Measurements from ENCODE around the gene TDP1. TPM values are rescaled to one million over a fixed set of nuclear protein-coding genes. Genes with fewer than 3 reads are reported as not detected.

TDP1 gene
- total and polyA plus RNA-seq, 2 of the 13 experiments (the other 11 are each of a cell fraction or from before 2014, with no cell fraction given) = 16.4 to 31.2 TPM

DNA sequence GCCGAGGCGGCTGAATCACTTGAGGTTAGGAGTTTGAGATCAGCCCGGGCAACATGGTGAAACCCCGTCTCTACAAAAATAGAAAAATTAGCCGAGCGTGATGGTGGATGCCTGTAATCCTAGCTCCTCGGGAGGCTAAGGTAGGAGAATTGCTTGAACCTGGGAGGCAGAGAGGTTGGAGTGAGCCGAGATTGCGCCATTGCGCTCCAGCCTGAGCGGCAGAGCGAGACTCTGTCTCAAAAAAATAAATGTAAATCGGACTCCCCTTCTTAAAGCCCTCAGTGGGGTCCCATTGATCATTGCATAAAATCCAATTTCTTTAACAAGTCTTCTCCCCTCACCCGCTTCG is 908 bp downstream of the TDP1 start (continued):
- TF ChIP-seq, protein P1, sequence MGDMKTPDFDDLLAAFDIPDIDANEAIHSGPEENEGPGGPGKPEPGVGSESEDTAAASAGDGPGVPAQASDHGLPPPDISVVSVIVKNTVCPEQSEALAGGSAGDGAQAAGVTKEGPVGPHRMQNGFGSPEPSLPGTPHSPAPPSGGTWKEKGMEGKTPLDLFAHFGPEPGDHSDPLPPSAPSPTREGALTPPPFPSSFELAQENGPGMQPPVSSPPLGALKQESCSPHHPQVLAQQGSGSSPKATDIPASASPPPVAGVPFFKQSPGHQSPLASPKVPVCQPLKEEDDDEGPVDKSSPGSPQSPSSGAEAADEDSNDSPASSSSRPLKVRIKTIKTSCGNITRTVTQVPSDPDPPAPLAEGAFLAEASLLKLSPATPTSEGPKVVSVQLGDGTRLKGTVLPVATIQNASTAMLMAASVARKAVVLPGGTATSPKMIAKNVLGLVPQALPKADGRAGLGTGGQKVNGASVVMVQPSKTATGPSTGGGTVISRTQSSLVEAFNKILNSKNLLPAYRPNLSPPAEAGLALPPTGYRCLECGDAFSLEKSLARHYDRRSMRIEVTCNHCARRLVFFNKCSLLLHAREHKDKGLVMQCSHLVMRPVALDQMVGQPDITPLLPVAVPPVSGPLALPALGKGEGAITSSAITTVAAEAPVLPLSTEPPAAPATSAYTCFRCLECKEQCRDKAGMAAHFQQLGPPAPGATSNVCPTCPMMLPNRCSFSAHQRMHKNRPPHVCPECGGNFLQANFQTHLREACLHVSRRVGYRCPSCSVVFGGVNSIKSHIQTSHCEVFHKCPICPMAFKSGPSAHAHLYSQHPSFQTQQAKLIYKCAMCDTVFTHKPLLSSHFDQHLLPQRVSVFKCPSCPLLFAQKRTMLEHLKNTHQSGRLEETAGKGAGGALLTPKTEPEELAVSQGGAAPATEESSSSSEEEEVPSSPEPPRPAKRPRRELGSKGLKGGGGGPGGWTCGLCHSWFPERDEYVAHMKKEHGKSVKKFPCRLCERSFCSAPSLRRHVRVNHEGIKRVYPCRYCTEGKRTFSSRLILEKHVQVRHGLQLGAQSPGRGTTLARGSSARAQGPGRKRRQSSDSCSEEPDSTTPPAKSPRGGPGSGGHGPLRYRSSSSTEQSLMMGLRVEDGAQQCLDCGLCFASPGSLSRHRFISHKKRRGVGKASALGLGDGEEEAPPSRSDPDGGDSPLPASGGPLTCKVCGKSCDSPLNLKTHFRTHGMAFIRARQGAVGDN (CRISPR knock-in tag; IDR thresholded peaks at IDR 0.05) = no peak
- no peak for TF ChIP-seq MAFK (conservative IDR thresholded peaks at IDR 0.05 in 1 of 2, IDR thresholded peaks at IDR 0.05 in 1 of 2; ENCODE audit: low read length in 2 of 2)
- TF ChIP-seq ZKSCAN5 (CRISPR knock-in tag; IDR thresholded peaks at IDR 0.05) = 0 out of 2 replicates have a peak, but pooled peaks have one; percentile 7
- 0 out of 2 replicates have a peak, but pooled peaks have one; percentile 6 for TF ChIP-seq ZNF350 (CRISPR knock-in tag; IDR thresholded peaks at IDR 0.05; ENCODE audit: borderline replicate concordance, low read depth)
- TF ChIP-seq, protein P2, sequence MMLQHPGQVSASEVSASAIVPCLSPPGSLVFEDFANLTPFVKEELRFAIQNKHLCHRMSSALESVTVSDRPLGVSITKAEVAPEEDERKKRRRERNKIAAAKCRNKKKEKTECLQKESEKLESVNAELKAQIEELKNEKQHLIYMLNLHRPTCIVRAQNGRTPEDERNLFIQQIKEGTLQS (CRISPR knock-in tag; IDR thresholded peaks at IDR 0.05) = no peak
- no peak for TF ChIP-seq AKAP8 (CRISPR knock-in tag; IDR thresholded peaks at IDR 0.05)
- 0 out of 2 replicates have a peak, but pooled peaks have one; percentile 6 for TF ChIP-seq ZFP82 (CRISPR knock-in tag; IDR thresholded peaks at IDR 0.05; ENCODE audit: borderline replicate concordance)
- no peak for TF ChIP-seq MIER2 (CRISPR knock-in tag; IDR thresholded peaks at IDR 0.05)
- TF ChIP-seq CEBPG (CRISPR knock-in tag; IDR thresholded peaks at IDR 0.05) = peak; percentile 64
- no peak for TF ChIP-seq NBN (conservative IDR thresholded peaks at IDR 0.05)

Measured in HepG2 (cell line).